ENCODE measurements around the gene SLC66A2.

GRCh38 chr18:79911344-79912270 lies 39.8 kb downstream of the SLC66A2 start:
- TF ChIP-seq POLR2AphosphoS5 (IDR thresholded peaks at IDR 0.05), result no peak
- TF ChIP-seq CTCF (IDR thresholded peaks at IDR 0.05), result no peak
- no peak for TF ChIP-seq POLR2A (IDR thresholded peaks at IDR 0.05)

Measured in transverse colon (tissue), 4 donors.